HG02885 (cell line): ENCODE measurements around the gene ATXN1.
A peak's percentile ranks its signal among the peaks of the same experiment; 100 is the strongest.

Experiments
- ATAC-seq: cut with Tn5 transposase; IDR thresholded peaks from one replicate; pipeline ENCODE4 v1.9.1; 2021; ENCODE audit warnings: mild to moderate bottlenecking; ENCODE audit not compliant: unreplicated experiment, poor library complexity

ATXN1 gene

DNA sequence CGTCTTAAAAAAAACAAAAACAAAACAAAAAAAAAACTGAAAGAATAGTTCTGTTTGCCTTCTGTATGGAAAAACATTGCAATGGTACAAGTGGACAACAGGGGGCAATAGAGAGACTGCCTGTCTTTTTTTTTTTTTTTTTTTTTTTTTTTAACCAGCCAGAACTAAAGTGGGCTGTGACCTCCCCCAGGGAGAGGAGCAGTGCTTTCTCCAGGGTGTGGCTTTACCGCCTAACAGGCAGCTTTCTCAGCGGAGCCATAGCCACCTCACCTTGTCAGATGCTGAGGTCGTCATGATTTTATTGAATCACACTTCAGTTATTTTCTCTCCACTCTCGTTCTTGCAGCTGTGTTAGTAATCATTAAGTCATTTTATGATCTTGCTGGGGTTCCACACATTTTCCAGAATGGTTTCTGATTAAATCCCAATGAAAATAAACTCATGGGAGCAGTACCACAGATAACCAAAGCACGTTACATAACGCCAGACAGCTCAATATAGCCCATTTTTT is 444.5 kb downstream of the ATXN1 start:
- ATAC-seq: no peak

DNA sequence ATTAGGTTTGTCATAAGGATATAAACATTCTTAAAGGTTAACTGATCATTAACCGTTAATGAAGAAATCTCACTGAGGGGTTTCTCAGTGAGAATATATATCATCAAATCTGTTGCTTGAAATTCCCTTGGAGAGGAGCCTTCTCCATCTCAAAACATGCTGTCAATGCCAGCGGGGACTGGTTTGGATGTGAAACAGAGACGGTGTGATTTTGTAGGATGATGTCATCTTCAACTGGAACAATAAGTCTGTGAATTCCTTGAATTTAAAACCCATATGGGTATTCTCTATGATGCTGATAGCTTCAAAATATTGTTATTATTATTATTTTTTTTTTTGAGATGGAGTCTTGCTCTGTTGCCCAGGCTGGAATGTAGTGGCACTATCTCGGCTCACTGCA is 447.0 kb downstream of the ATXN1 start:
- ATAC-seq: no peak

DNA sequence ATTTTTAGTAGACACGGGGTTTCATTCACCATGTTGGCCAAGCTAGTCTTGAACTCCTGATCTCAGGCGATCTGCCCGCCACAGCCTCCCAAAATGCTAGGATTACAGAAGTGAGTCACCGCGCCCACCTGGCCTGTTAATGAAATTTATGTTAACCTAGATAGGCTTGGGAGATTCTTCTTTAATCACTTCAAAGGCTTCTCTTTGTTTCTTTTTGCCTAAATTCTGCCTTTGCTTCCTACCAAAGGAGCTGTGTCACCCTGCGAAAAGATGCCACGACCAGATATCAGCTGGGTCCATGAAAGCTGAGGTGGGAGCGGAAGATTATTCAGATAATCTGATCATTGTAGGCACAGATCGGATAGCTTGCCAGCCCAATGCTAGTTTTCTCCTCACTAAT is 447.5 kb downstream of the ATXN1 start:
- ATAC-seq: no peak

DNA sequence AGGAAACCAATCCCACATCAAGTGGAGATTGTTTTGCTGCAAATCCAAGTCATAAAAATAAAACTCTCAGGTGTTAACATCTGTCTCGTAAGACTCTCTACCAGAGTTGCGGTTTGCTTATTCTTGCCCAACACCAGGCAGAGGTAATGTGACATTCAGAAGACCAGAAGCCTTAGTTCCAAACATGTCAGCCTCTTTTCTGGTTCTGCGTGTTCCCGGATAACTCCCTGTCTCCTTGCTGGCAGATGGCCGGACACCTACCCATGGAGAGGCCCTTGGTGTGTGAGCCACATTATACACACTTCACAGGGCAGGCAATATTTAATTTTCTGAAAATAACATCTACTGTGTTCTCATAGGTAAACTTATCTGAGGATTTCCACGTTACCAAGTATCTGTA is 449.5 kb downstream of the ATXN1 start:
- no peak for ATAC-seq

DNA sequence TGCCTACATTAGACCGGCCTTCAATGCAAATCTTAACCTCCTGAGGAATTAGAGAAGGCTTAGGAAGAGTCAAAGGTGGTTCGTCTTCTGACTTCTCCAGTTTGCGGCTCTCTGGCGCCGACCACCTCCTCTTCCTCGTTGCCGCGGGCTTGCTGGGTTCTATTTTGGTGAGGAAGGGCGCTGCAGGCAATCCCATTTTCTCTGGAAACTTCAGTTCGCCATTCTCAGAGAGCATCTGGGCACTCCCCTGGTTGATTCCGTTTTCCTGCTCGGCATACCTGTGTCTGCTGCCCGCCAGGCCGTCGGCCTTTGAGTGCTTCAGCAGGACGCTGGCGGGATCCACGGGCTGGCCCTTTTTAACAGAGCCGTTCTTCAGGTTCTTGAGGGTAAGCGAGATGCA is 454.9 kb downstream of the ATXN1 start:
- no peak for ATAC-seq

DNA sequence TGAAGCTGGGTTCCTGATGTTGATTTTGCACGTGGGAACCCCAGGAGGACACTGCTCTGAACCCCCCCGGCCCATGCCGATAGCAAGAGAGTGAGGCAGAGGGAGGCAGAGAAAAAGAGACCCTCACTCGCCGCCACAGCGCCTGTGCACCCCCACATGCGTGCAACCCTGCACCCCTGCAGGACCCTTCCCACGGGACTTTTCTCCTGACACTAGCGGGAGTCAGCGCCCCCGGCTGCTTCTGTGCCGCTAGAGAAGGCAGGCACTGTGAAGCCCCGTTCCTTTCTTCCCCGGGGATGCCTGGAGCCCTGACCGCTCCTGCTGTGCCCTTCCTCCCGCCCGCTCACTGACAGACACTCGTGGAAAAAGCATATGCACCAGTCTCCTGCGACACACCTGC is 455.5 kb downstream of the ATXN1 start:
- ATAC-seq: peak; percentile 30

DNA sequence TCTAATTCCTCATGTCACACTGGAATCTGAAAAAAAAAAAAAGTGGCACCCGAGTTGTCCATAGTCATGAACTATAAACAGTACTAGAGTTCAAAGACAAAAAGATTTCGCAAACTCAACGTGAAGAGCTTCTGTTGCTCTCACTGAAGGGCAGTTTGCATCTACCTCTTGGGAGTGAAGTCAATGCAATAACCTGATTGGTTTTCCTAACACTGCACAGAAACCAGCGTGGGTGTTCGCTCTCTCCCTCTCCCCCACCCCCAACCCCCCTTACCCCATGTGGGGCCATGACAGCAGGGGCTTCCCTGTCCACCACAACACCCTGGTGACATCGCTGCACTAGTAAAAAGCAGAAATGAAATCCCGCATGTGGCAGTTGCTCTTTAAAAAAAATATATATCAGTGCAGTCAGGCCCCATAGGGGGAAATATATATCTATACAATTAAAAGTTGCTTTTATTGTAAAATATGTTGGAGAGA is 456.0 kb downstream of the ATXN1 start:
- ATAC-seq: peak; percentile 87

DNA sequence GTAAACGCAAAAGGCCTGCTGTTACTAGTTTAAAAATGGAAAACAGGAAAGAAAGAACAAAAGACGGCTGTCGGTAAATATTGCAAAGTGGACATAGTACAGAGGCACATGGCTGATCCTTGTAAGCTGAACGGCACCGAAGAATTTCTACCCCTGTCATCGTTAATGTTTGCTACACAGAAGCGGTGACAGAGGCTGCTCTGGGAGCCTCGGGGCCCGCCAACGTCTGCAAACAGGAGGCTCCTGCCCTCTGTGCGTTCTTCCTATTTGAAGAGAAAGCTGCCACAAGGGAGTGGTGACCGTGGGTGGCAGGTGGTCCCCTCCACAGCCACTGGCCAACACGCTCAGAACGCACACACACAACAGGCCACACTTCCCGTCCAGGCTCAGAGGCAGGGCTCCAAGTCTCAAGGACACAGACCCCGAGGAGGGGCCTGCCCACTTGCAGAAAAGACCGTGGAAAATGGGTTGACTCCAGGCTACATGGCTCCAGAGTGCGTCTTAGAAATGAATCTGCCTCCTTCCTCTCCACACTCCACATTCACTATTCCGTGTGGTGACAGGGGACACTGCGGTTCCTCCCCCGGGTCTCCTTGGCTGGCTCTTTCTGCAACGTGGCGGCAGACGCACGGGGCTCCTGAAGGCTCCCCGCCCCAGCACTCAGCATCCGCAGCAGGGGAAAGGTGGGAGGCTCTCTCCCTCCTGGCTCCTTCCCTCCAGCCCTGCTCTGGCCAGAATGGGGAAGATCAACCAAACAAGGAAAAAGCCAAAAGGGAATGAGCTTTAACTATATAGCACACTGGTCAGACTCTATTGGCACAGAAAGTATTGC is 458.3 kb downstream of the ATXN1 start:
- no peak for ATAC-seq

DNA sequence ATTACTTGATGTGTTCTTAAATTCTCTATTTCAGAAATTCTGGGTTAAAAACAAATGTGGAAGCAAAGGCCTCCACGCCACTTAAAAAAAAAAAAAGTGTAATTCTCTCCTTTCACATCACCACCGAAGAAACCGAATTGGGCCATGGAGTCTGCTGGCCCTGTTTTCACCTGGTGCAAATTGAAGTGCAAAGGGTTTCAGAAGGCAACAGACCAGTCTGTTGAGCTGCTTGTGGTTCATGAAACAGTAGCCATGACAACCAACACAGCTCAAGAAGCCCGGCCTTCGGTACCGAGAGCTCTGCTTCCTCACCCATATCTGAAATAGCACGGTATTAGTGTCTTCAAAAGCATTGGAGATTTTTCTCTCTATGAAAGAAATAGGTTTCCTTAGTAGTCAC is 459.7 kb downstream of the ATXN1 start:
- ATAC-seq: peak; percentile 52

DNA sequence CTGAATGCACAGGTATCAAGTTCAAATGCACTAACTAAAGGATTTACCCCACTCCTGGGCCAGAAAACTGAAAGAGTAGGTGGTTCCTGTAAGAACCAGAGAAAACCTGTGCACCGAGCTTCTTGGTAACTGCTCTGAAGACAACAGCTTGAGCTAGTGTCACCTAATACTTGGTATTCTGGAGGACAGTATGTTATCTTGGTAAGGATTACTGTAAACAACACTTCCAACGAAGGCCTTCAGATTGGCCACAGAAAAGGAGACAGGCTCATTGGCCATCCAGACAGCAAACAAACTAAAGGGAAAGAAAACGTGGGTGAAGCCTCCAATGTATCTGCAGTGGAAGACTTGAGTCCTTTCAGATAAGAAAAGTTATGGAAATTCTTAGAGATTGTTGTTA is 461.4 kb downstream of the ATXN1 start:
- ATAC-seq: no peak

DNA sequence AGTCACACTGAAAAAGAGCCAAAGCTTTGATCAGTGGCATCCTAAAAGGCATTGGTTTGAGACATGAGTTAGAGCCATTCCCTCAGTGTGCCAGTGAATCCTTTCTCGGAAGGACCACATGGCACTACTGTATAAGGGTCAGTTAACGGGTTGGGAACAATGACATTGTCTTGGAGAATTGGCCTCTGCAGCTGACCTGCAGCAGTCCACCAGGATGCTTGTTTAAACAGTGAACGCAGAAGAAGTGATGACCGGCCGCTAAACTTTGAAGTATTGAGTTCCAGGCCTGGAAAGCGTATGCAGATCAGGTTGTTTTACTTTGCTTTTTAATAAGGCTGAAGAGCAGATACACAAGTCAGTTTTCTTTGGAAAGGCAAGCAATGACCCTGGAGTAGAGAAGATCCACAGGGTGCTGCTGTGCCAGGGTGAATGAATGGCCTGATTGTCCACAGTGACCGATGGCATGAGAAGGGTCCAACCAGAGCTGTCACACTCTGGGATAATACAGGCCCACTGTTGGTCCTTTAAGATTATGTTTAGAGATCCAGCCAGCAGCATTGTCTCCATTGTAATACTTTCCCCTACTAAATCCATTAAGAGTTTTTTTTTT is 465.1 kb downstream of the ATXN1 start:
- no peak for ATAC-seq

DNA sequence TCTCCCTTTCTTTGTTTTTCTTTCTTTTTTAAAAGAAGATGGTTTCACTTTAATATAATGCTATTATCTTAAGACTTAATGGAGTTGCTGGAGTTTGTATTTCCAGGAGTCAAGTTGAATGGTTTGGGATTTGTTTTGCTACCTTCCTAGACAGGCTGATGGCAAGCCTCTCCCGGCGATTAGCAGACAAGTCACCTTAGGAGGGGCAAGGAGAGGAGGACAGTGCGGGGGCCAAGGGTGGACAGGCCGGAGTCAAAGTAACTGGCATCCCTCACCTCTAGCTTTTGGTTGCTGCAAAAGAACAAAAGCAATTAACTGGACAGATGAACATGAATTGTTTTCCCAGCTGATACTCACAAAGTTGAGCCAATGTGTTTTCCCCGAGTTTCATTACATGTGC is 465.8 kb downstream of the ATXN1 start:
- no peak for ATAC-seq

DNA sequence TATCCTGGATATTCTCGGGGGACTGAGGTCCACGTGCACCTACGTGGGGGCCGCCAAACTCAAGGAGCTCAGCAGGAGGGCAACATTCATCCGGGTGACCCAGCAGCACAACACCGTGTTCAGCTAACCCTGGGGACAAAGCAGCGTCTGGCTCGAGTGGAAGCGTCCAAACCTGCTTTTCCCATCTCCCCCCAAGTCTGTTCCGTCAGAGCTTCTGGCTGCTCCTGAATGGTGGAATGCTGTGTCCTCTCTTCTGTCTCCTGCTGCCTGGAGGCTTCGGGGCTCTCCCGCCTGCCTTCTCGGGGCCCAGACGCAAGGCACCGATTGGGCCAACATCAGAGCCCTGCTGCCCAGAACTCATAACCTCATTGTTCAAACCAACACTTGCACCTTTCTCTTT is 466.2 kb downstream of the ATXN1 start:
- no peak for ATAC-seq

DNA sequence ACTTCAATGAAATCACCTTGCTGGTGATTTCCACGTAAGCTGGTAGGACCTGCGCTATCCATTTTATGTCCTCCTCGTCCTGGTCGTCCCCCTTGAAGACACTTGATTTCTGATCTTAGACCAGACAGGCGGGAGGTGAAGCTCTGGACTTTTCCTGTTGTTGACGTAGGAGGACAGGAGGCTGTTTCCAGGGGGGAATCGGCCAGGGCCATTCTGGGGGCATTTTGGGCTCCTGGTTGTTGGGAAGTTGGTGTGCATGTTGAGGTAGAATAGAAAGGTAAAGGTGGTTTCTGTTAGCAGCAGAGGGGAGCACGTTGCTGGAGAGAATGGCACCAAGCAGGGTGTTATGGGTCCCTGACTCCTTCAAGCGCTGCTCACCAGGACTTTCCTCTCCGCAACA is 466.9 kb downstream of the ATXN1 start:
- ATAC-seq: no peak

DNA sequence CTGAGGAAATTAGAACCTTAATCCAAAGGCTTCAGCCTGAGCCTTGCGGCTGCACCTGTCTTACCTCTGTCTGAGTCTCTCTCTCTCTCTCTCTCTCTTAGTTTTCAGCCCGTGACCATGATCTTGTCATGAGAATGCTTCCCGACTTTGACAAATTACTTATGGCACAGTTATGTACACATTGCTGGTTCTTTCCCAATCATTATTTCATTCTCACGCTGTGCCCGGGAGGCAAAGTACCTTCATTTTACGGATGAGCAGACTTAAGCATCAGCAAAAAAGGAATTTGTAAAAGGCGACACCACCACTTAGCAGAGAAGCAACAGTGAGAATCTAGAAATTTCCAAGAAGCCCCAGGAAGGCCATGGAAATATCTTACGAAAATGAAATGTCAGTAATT is 468.3 kb downstream of the ATXN1 start:
- no peak for ATAC-seq

DNA sequence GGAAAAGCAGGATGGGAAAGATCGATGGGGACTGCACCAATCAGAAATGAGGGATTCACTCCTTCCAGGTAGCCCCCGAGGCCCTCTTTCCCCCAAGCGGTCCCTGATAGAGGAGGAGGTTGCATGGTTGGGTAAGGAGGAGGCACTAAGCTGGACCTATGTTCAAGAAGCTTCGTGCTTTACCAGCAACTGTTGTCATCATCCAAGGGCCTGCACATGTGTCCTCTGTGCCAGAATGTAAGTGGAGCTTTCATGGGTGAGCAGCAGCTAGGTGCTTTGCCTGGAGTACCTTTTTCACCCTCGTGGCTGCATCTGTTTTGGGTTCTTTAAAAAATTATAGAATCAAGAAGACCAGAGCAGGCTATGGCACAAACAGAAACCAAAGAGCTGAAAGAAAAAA is 468.8 kb downstream of the ATXN1 start:
- ATAC-seq: no peak

DNA sequence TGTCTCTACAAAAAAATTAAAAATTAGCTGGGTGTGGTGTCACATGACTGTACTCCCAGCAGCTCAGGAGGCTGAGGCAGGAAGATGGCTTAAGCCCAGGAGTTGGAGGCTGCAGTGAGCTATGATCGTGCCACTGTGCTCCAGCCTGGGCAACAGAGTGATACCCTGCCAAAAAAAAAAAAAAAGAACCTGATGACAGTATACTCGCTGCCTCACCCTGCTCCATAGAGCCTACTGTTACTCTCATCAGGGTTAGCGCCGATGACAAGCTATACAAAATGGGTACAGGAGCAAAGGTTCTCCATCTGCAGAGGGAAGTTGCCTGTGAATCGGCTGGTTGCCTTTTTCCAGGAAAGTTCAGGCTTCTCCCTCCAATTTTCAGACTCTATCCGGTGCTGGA is 469.5 kb downstream of the ATXN1 start:
- ATAC-seq: no peak

DNA sequence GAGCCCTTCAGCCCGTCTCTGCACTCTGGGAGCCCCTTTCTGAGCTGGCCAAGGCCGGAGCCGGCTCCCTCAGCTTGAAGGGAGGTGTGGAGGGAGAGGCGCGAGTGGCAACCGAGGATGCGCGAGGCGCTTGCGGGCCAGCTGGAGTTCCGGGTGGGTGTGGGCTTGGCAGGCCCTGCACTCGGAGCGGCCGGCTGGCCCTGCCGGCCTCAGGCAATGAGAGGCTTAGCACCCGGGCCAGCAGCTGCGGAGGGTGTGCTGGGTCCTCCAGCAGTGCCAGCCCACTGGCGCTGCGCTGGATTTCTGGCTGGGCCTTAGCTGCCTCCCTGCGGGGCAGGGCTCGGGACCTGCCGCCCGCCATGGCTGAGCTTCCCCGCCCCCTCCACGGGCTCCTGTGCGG is 473.1 kb downstream of the ATXN1 start:
- no peak for ATAC-seq

DNA sequence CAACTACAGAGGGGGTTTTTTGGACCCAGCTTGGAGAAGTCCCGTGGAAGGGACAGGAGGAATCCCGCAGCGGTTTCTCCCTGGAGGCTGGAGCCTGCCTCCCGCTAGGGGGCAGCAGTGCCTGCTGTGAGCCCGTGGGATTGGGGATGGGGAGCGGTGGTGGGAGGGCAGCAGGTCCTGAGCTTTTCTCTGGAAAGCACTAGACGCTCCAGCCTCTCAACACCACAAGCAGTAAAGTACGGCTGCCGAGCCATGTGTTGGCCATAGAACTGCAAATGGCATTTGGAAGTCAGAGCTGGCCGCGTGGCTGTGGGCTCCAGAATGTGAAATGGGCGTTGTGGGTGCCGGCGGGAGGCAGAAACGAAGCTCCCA is 475.1 kb downstream of the ATXN1 start:
- peak; percentile 52 for ATAC-seq

DNA sequence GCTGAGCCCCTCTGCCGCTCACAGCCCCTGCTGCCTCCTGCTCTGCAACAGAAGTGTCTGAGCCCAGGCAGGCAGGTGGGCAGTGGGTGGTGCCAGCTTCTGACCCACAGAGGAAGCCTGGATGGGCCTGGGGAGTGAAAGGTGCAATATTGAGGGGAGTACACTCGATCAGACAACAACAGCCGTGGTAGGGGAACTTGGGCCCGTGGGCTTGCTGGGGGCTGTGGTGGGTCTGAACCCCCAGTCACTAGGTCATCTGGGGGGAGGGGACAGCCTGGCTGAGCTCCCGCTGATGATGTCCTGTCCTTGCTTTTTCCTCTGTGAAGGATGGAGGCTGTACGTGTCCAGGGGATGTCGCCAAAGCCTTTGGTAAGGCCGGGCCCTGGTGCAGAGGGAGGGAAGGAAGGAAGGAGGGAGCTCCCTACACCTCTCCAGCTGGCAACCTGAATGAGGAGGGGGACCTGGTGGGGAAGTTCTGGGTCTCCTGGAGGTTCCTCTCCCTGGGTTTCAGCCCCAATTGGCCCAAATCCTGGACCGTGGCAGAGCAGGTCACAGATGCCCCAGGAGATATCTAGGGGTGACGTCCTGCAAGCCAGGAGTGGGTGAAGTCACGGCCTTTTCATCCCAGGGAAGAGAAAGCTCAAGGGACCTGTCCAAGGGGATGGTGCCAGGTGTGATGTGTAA is 475.7 kb downstream of the ATXN1 start:
- peak; percentile 11 for ATAC-seq

DNA sequence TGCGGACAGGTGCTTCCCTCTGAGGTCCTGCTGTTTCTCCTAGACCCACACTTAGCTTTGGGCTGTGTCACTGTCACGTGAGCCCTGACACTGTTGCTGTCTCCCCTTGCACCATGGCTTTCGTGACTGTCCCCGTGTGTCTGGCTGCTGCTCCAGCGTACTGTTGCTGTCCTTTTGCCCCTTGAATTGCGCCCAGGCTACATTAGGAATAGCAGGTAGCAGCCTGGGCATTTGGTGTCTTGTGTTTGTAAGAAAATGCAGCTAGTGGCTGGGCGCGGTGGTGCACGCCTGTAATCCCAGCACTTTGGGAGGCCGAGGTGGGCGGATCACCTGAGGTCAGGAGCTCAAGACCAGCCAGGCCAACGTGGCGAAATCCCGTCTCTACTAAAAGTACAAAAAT is 476.8 kb downstream of the ATXN1 start:
- ATAC-seq: no peak
